Glutamatergic neuron (in vitro differentiated cells): Measurements from ENCODE around the gene NOTCH3. TPM values are rescaled to one million over a fixed set of nuclear protein-coding genes. Genes with fewer than 3 reads are reported as not detected.

Source experiments
- DNase-seq: peaks from one replicate; pipeline ENCODE4 v3.0.0; 2022
- H3K27ac Mint-ChIP-seq: one replicate; pipeline ENCODE4 v1.8.0; 2020; ENCODE audit warnings: mild to moderate bottlenecking, mixed read lengths, inconsistent platforms; ENCODE audit not compliant: unreplicated experiment
- H3K27me3 Mint-ChIP-seq: one replicate; pipeline ENCODE4 v1.8.0; 2020; ENCODE audit warnings: mild to moderate bottlenecking, moderate library complexity, mixed read lengths, inconsistent platforms; ENCODE audit not compliant: unreplicated experiment
- H3K36me3 Mint-ChIP-seq: one replicate; pipeline ENCODE4 v1.8.0; 2020; ENCODE audit warnings: mild to moderate bottlenecking, mixed read lengths, inconsistent platforms; ENCODE audit not compliant: unreplicated experiment
- H3K4me1 Mint-ChIP-seq: one replicate; pipeline ENCODE4 v1.8.0; 2020; ENCODE audit warnings: mild to moderate bottlenecking, low read depth, mixed read lengths, inconsistent platforms; ENCODE audit not compliant: unreplicated experiment
- H3K4me3 Mint-ChIP-seq: one replicate; pipeline ENCODE4 v1.8.0; 2020; ENCODE audit warnings: mild to moderate bottlenecking, mixed read lengths, inconsistent platforms; ENCODE audit not compliant: unreplicated experiment
- H3K9me3 Mint-ChIP-seq: one replicate; pipeline ENCODE4 v1.8.0; 2020; ENCODE audit warnings: mild to moderate bottlenecking, moderate library complexity, mixed read lengths, inconsistent platforms; ENCODE audit not compliant: unreplicated experiment
- total RNA-seq: library from RNA; stranded (reverse); fragmentation: NEBNext Ultra II Directional; extraction: Animal tissue kit (Norgen Biotek cat#: 25700); gene quantifications from one replicate; pipeline ENCODE4 v1.2.1, GENCODE V29; 2021; ENCODE audit not compliant: unreplicated experiment
- TF ChIP-seq, protein P1 (sequence below): fragments of 200-600 bp; sonication (generic); IDR thresholded peaks from one replicate; pipeline ENCODE4 v1.5.0; 2021; ENCODE audit not compliant: partially characterized antibody, unreplicated experiment

Gene NOTCH3
- total RNA-seq, 1 donor from 2014 or later, result 3.6 TPM

DNA sequence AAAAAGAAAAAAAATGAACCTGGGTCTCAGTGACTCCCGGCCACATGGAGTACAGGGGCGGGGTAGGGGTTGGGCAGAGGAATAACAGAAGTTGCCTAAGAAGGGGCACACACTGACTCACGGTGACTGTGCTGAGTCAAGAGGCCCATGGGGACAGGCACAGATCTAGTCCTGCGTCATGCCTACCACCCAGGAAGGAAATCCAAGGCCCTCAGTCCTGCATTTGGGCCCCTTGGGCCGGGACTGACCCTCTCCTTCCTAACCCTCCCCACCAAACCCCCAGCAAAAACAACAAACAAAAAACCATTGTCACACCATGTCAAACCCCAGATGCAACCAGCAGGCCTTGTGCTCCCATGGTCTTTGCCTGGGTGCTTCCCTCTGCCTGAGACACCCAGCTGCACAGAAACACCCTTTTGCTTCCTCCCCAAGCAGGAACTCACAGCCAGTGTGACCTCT, 9.6 kb upstream of the NOTCH3 start:
- peaks cover 4% of the 10 kb centered on the region for H3K27me3 Mint-ChIP-seq
- peaks cover 2% of the 10 kb centered on the region for H3K4me1 Mint-ChIP-seq
- no peak overlapping the region for H3K27ac Mint-ChIP-seq
- DNase-seq, result no peak
- H3K9me3 Mint-ChIP-seq, result peaks cover 5% of the 10 kb centered on the region
- H3K36me3 Mint-ChIP-seq, result no peaks in the 10 kb centered on the region
- TF ChIP-seq, protein P1, sequence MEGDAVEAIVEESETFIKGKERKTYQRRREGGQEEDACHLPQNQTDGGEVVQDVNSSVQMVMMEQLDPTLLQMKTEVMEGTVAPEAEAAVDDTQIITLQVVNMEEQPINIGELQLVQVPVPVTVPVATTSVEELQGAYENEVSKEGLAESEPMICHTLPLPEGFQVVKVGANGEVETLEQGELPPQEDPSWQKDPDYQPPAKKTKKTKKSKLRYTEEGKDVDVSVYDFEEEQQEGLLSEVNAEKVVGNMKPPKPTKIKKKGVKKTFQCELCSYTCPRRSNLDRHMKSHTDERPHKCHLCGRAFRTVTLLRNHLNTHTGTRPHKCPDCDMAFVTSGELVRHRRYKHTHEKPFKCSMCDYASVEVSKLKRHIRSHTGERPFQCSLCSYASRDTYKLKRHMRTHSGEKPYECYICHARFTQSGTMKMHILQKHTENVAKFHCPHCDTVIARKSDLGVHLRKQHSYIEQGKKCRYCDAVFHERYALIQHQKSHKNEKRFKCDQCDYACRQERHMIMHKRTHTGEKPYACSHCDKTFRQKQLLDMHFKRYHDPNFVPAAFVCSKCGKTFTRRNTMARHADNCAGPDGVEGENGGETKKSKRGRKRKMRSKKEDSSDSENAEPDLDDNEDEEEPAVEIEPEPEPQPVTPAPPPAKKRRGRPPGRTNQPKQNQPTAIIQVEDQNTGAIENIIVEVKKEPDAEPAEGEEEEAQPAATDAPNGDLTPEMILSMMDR, result no peak
- no peak overlapping the region for H3K4me3 Mint-ChIP-seq

- H3K27me3 Mint-ChIP-seq, result peaks cover 21% of the 10 kb centered on the region
- no peaks in the 10 kb centered on the region for H3K36me3 Mint-ChIP-seq
- H3K9me3 Mint-ChIP-seq, result peaks cover 11% of the 10 kb centered on the region
- peaks cover 2% of the 10 kb centered on the region for H3K4me1 Mint-ChIP-seq
- no peak for DNase-seq
- TF ChIP-seq, protein P1, result no peak
- H3K27ac Mint-ChIP-seq, result no peak overlapping the region
- peak overlapping the region; percentile 65 for H3K4me3 Mint-ChIP-seq
These were observed 704 bp upstream of the NOTCH3 start for GRCh38 chr19:15201374-15202023.

GRCh38 chr19:15199661-15200552, 888 bp downstream of the NOTCH3 start:
- peak; percentile 78 for DNase-seq
- no peaks in the 10 kb centered on the region for H3K36me3 Mint-ChIP-seq
- peaks cover 2% of the 10 kb centered on the region for H3K4me1 Mint-ChIP-seq
- TF ChIP-seq, protein P1, result no peak
- H3K9me3 Mint-ChIP-seq, result peaks cover 9% of the 10 kb centered on the region
- H3K27ac Mint-ChIP-seq, result no peak overlapping the region
- H3K27me3 Mint-ChIP-seq, result peaks cover 20% of the 10 kb centered on the region
- H3K4me3 Mint-ChIP-seq, result peak overlapping the region; percentile 84

GRCh38 chr19:15198951-15199660, 1.7 kb downstream of the NOTCH3 start:
- TF ChIP-seq, protein P1, result no peak
- peak overlapping the region; percentile 84 for H3K4me3 Mint-ChIP-seq
- no peaks in the 10 kb centered on the region for H3K36me3 Mint-ChIP-seq
- H3K27me3 Mint-ChIP-seq, result peaks cover 22% of the 10 kb centered on the region
- H3K4me1 Mint-ChIP-seq, result peaks cover 2% of the 10 kb centered on the region
- no peak overlapping the region for H3K27ac Mint-ChIP-seq
- H3K9me3 Mint-ChIP-seq, result peaks cover 15% of the 10 kb centered on the region
- no peak for DNase-seq
